ENCODE data around the gene PDE11A.

DNA sequence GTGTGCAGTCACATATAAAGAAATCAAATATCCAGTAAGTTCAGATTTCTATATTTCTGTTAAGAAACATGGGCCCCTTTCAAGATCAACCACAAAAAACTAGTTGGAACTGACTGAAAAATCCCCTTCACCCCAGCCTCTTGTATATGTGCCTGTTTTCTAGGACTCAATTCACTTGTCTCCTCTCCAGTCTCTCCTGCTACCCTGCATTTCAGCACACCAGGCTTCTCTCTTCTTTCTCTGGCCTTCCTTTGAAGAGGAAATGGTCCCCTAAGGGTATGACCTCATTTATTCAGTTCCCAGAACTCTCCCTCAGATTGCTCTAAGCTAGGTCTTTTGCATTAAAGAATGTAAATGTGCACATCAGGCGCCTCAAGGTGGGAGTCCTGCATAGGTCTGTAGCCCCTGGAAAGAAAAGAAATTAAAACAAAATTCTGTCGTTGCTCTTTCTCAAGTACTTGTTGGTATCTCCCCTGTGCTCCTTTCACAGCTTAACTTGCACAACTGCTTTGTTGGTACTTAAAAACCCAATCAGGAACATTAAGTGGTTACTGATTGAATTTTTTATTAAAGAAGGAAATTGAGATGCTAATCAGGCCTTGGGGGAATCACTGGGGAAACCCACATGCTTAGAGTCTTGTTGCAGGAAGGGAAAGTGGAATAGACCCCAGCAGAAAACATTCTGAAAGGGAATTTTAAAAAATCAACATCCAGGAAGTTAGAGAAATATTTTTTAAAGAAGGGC is 401.6 kb downstream of the PDE11A start:
- TF ChIP-seq, protein P1, sequence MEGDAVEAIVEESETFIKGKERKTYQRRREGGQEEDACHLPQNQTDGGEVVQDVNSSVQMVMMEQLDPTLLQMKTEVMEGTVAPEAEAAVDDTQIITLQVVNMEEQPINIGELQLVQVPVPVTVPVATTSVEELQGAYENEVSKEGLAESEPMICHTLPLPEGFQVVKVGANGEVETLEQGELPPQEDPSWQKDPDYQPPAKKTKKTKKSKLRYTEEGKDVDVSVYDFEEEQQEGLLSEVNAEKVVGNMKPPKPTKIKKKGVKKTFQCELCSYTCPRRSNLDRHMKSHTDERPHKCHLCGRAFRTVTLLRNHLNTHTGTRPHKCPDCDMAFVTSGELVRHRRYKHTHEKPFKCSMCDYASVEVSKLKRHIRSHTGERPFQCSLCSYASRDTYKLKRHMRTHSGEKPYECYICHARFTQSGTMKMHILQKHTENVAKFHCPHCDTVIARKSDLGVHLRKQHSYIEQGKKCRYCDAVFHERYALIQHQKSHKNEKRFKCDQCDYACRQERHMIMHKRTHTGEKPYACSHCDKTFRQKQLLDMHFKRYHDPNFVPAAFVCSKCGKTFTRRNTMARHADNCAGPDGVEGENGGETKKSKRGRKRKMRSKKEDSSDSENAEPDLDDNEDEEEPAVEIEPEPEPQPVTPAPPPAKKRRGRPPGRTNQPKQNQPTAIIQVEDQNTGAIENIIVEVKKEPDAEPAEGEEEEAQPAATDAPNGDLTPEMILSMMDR (IDR thresholded peaks at IDR 0.05), result no peak
- no peak for TF ChIP-seq POLR2A (IDR thresholded peaks at IDR 0.05)
